Stimulated activated CD8-positive, alpha-beta memory T cell treated with anti-CD3 and anti-CD28 coated beads, Interleukin-7, amount 100 ng/mL, for 1 hour (primary cell): ENCODE data around the gene PRKCH.

Experiments used
- DNase-seq, 2 donors: peaks; one replicate each; pipeline ENCODE4 v3.0.0-alpha.2; 2020; ENCODE audit warnings: low read depth in 2 of 2

Gene PRKCH

DNA sequence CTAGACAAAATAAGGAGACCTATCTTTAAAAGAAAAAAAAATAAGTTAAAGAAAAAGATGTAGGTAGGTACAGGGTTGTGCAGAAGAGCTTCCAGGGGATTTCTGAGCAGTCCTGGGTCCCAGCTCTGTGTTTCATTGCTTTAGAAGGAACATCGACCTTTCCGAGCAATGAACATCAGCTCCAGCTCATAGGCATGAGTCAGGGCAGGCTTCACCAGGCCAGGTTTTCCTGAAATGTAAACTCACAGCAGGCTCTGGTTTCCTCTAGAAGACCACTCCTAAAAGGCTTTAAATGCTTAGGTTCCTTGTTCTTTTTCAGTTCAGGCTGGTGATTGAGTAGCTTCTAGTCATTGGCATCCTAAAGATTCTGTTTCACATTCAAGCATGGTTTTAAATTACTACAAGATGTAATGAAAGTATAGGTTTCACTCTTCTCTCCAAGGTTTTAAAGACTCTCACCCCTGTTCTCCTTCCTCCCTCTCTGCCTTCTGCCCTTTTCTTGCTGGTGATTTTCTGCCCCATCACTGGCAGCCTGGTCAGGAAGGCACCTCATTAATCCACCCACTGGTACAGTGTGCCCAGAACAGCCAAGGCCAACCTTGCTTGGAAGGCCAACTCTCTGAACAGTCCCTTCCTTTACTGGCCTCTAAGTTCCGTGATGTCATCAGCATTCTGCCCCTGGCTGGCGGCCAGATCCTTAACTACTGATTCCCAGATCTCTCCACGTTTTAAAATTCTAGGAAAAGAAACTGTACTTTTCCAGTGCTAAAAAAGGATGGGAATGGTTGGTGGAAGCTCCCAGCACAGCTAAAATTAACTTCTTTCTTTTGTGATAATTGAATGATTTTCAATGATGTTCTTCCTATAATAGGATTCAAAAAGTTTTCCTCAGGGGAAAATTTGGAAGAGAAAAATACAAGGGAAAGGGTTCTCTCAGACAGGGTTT, 264.5 kb downstream of the PRKCH start:
- DNase-seq = no peak

DNA sequence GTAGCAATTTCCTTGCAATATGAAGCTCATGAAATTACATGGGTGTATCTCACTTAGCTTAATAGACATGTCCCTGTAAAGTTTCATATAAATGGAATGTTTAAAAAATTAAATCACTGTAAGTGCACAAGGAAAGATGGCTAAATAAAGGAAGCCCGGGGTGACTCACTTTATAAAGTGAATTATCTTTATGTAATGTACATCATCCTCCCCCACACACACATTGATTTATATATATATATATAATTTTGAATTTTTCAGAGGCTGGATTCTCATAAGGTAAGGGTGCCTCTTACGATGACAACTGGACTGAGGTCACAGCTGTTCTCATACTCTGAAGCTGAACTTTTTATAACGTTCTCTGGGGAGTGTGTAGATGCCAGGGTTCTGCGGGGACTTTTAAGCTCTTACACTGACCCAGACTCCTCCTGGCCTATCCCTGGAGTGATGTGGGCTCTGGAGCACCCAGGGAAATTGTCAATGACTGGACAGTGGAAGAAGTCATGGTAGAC, 265.2 kb downstream of the PRKCH start:
- DNase-seq = no peak

DNA sequence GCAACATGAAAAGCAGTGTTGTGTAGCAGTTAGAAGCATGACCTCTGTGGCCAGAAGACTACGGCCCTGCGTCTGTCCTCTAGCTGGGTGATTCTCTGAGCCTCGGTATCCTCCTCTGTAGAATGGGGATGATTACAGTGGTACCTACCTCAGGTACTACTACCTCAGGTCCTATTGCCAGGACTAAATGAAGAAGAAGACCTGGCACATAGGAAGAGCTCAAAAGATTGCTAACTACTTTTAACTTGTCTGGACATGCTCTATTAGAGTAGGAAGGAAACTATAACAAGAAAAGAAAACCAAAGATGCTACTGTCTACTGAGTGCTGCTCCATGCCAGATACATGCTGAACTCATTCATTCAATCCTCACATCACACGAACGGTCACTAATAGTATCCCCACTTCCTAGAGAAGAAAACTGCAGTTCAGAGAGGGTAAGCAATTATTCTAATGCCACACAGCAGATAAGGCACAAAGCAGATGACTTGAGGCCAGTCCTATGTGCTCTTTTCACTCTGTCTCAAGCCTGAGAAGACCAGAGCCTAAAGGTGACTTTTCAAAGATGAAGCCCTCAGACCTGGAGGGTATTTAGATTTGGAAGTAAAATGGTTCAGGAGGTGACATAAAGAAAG, 265.8 kb downstream of the PRKCH start:
- DNase-seq = no peak

DNA sequence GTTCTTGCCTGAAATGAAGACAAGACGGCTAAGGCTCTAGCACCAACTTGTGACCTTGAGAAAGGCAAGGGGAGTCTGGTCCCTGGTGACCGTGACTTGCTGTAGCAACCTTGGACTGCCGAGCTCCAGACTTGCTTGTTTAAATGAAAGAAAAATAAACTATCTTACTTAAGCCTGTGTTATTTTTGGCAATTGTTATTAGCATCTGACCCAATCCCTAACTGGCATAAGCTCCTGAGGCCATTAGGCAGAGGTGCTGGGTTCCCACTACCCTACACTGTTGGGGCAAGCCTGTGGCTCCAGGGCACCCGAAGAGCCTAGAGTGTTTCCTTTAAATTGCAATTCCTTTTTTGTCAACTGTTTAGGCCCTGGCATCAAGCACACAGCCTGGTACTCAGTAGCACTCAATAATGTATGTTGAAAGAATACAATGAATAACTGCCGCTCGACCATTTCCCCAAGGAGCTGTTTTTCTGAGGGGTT, 267.1 kb downstream of the PRKCH start:
- DNase-seq = no peak

DNA sequence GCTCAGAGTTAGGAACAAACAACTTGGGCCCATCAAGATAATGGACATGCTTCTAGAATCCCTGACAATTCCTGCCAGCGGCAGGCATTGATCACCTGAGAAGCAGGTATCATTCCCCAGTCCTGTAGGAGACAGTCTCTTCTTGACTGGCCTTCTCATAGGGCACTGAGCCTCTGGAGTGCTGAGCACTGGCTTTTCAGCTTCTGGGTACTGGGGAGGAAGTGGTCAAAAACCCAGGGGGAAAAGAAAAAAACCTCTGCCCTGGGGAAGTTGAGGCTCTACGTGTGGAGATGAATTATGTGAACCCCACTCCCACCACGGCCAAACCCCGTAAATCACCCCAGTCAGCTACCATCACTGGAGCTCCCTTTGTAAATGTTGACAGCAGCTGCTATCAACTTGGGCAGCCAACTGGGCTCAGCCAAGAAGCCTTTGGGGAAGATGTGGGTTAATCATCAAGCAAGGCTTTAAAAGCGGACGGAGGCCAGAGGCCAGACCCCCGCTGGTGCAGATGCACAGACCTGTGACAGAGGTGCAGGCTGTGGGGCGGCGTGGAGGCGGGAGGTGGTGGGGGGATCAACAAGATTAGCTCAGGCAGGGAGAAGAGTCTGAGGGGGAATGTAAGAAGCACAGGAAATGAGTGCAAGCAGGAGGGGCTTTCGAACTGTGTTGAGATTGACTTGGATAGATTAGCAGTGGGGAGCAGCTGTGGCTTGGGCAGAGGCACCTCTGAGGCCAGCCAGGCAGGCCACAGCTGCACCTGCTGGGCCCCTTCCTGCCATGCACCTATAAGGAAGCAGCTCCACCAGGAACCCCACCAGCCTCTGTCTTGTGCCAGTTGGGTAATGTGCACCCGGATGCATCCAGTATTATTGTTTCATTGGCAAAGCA, 268.6 kb downstream of the PRKCH start:
- DNase-seq = no peak

DNA sequence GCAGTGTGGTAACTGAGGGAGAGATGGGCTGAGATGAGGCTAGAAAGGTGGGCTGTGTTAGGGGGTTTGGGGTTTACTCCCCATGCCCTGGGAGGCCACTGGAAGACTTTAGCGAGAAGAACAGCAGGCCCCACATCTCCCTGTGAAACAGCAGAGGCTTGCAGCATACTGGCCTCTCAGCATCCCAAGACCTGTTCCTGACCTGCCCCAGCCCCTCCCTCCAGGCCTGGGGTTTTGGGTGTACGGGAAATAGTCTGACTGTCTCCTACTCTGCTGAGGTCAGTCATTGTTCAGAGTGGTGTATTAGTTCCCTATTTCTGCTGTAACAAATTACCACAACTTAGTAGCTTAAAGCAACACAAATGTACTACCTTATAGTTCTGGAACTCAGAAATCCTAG, 270.5 kb downstream of the PRKCH start:
- no peak for DNase-seq

DNA sequence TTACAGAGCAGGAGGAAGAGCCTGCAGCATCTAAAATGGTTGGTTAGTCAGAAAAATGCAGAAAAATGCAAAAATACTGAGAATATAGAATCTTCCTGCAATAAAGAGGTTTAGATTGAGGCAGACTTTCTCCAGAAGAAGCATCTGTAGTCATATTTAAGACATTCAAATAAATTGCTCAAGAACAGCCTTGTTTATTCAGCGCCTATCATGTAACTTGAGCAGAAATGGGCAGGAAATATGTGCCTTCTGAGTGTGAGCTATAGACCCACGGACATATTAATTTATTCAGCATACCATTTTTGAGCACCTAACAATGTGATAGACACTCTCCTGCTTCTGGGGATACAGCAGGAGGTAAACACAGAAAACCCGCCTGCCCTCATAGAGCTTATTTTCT, 272.0 kb downstream of the PRKCH start:
- DNase-seq = no peak

DNA sequence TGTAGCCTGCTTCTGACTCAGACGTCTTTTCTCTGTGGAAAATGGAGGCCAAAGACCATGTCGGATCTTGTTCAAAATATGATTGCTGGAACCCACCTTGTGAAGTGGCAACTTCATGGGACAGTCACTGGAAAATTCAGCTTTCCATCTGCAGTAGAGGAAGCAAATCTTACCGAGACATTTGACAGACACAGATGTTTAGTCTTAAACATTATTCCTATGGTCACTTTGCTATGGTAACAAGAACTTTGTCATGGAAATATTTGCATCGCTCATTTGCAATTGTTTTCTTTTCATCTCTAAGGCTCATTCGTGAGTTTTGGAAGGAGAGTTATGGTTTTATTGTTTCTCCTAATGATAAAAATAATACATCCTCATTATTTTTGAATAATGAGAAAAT, 275.6 kb downstream of the PRKCH start:
- DNase-seq = no peak

DNA sequence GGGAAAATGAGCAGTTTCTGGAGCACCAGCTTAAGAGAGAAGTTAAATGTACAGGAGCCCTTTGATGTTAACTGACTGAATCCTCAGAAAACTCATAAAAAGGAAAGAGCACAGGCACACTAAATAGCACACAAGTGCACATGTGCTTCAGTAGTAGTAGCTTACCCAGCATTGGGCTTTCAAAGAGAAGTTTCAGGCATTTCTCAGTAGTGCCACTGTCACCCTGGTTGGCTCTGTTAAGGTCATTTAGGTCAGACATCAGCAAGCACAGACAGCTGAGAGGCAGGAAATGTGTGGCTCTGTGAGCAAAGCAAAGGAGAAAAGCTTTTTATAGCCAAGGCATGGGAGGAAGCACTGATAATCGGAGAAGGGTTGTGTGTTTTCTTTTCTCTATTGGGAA, 277.6 kb downstream of the PRKCH start:
- no peak for DNase-seq

DNA sequence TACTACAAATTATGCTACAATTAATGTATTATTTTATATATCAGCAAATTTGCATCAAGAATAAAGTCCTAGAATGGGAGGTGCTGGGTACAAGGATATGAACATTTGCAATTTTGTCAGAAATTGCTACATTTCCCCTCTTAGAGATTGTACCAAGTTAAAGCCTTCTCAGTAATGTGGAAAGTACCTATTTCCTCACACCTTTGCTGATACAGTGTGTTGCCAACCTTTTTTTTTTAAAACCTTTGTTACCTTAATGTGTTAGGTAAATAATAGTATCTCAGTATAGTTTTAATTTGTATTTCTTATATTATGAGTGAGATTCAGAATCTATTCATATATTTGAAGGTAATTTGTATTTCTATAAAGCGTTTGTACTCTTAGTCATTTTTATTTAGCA, 278.6 kb downstream of the PRKCH start:
- no peak for DNase-seq
